Lung (tissue), 12 donors: Measurements from ENCODE around the gene SMYD4. TPM values are rescaled to one million over a fixed set of nuclear protein-coding genes. Genes with fewer than 3 reads are reported as not detected.
A peak's percentile ranks its signal among the peaks of the same experiment; 100 is the strongest.

Experiments
- ATAC-seq: fragments of 200-7000 bp; cut with Tn5 transposase; one replicate; pipeline ENCODE4 v1.9.1; 2020; ENCODE audit warnings: moderate number of reproducible peaks; ENCODE audit not compliant: insufficient read depth, low FRiP score
- DNase-seq, 3 donors: peaks; one replicate each; pipeline ENCODE4 v3.0.0-alpha.2; 2013 to 2017
- H3K27ac ChIP-seq, 2 donors: one replicate each; pipeline ENCODE4 v1.5.1; 2013; ENCODE audit warnings: mild to moderate bottlenecking in 2 of 2, moderate library complexity in 2 of 2, control low read depth in 1 of 2, inconsistent platforms in 1 of 2, low read depth in 1 of 2, low read length in 1 of 2
- H3K27me3 ChIP-seq, 3 donors: one replicate each; pipeline ENCODE4 v1.5.1; 2013; ENCODE audit warnings: low read length in 2 of 3; ENCODE audit not compliant: control insufficient read depth in 3 of 3, insufficient read depth in 3 of 3
- H3K36me3 ChIP-seq, 4 donors: one replicate each; pipeline ENCODE4 v1.5.1; 2013; ENCODE audit warnings: low read length in 4 of 4, mild to moderate bottlenecking in 1 of 4, moderate library complexity in 1 of 4; ENCODE audit not compliant: control insufficient read depth in 4 of 4, insufficient read depth in 4 of 4
- H3K4me1 ChIP-seq, 5 donors: one replicate each; pipeline ENCODE4 v1.5.1; 2013; ENCODE audit warnings: low read length in 5 of 5, mild to moderate bottlenecking in 2 of 5, moderate library complexity in 1 of 5; ENCODE audit not compliant: control insufficient read depth in 5 of 5, insufficient read depth in 5 of 5
- H3K4me3 ChIP-seq: one replicate; pipeline ENCODE4 v1.5.1; 2013; ENCODE audit warnings: mild to moderate bottlenecking, control low read depth, moderate library complexity
- H3K9ac ChIP-seq, 2 donors: one replicate each; pipeline ENCODE4 v1.5.1; 2013; ENCODE audit warnings: low read length in 2 of 2, control low read depth in 1 of 2; ENCODE audit not compliant: insufficient read depth in 1 of 2
- H3K9me3 ChIP-seq, 4 donors: one replicate each; pipeline ENCODE4 v1.5.1; 2013; ENCODE audit warnings: low read length in 3 of 4, mild to moderate bottlenecking in 1 of 4, moderate library complexity in 1 of 4; ENCODE audit not compliant: control insufficient read depth in 4 of 4, insufficient read depth in 3 of 4
- WGBS, 2 donors: extraction: QIAGEN DNeasy Blood & Tissue Kit; methylation state at CpG; one replicate each; pipeline ENCODE4 v1.1.7; 2013; 5-methylcytosine and 5-hydroxymethylcytosine counted together
- polyA plus RNA-seq, 2 donors: library from polyadenylated mRNA; stranded (reverse); fragments of 200-250 nt; gene quantifications; one replicate each; pipeline ENCODE4 v1.2.1, GENCODE V29; 2013
- total RNA-seq, 2 donors: library from RNA; depleted of rRNA in 1 of 2; stranded (reverse); fragments of >200 nt in 1 of 2; gene quantifications; one replicate each; pipeline ENCODE4 v1.2.1, GENCODE V29; 2014 to 2021
- TF ChIP-seq, protein P1 (sequence below): IDR thresholded peaks from 2 replicates; pipeline ENCODE4 v1.5.1; 2012; ENCODE audit warnings: mild to moderate bottlenecking; ENCODE audit errors: control extremely low read depth, extremely low read depth
- donor health status: control.
- donor health status: control.
- donor health status: Bipolar disorder and iron deficiency.
- donor health status: healthy.
- donor health status: DM: yes; HTN: yes; CAD: no.

SMYD4 gene
- total and polyA plus RNA-seq, 4 donors, result 7.5 to 18.2 (median 11.2) TPM

DNA sequence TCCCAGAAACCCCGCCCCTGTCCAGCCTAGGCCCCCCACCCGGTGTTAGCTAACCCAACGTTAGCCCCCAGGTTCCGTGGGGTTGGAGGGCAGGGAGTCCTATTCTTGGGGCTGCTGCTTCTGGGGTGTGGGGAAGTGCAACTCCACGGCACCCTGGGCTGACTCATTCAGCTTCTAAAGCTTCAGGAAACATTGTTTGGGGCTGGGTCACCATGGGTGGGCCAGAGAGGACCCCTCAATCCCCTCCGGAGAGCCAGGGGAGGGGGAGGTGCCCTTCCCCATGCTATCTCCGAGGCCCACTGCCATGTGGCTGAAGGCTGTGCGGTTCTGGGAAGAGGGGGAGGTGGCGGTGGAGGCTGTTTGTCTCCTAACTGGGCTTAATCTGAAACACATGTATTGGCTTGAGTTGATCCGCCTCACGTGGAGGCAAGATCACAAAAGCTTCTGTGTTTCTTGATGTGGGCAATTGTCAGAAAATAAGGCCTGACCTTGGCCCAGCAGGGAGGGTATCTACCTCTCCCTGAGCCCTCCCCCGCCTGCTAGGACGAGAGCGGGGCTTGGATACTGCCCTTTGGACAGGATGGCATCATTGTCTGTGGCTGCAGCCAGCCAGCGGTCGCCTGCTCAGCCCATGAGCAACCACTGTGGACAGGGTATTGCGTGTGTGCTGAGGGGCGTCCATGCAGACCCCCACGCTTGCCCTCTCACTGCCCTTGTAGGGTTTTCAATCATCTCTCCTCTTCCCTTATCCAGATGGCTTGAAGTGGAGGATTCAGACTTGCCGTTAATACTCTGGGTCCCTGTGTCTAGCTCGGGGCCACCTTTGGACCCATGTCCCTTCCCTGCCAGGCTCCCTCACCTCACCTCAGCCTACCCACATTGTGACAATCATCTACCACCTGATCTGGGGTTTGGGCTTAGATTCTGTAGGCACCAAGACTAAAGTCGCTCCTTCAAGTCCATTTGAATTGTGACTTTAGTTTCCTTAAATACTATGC lies 66.5 kb downstream of the SMYD4 start:
- TF ChIP-seq, protein P1, sequence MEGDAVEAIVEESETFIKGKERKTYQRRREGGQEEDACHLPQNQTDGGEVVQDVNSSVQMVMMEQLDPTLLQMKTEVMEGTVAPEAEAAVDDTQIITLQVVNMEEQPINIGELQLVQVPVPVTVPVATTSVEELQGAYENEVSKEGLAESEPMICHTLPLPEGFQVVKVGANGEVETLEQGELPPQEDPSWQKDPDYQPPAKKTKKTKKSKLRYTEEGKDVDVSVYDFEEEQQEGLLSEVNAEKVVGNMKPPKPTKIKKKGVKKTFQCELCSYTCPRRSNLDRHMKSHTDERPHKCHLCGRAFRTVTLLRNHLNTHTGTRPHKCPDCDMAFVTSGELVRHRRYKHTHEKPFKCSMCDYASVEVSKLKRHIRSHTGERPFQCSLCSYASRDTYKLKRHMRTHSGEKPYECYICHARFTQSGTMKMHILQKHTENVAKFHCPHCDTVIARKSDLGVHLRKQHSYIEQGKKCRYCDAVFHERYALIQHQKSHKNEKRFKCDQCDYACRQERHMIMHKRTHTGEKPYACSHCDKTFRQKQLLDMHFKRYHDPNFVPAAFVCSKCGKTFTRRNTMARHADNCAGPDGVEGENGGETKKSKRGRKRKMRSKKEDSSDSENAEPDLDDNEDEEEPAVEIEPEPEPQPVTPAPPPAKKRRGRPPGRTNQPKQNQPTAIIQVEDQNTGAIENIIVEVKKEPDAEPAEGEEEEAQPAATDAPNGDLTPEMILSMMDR, result no peak
- Histone ChIP-seq H3K9ac (peak overlapping the region; percentile 11 to 47), H3K27me3 (no peaks in the 10 kb centered on the region), H3K9me3 (no peaks in the 10 kb centered on the region), H3K27ac (peak overlapping the region; percentile 17 to 66), H3K4me1 (peaks cover 0 to 29% (median 9%) of the 10 kb centered on the region in 5 donors), H3K4me3 (no peak overlapping the region), H3K36me3 (no peaks in the 10 kb centered on the region)
- DNase-seq (peak; percentile 45 to 65 (median 49)), ATAC-seq (no peak)
- 65 to 67% methylated on average over 22 of the region's 22 CpGs for WGBS, 2 donors

DNA sequence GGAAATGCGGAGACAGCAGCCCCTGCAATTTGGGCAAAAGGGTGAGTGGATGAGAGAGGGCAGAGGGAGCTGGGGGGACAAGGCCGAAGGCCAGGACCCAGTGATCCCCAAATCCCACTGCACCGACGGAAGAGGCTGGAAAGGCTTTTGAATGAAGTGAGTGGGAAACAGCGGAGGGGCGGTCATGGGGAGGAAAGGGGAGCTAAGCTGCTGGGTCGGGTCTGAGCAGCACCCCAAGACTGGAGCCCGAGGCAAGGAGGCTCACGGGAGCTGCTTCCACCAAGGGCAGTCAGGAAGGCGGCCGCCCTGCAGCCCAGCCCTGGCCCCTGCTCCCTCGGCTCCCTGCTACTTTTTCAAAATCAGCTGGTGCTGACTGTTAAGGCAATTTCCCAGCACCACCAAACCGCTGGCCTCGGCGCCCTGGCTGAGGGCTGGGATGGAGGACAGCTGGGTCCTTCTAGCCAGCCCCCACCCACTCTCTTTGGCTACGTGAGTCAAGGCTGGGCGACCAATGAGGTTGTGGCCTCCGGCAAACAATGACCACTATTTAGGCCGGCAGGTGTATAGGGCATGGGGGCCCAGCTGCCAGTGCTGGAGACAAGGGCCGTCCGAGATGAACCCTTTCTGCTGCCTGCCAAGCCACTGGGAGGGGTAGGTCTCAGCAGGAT lies 67.3 kb downstream of the SMYD4 start:
- Histone ChIP-seq H3K9ac (no peak overlapping the region), H3K4me3 (no peak overlapping the region), H3K36me3 (no peaks in the 10 kb centered on the region), H3K4me1 (peaks cover 0 to 29% (median 9%) of the 10 kb centered on the region in 5 donors), H3K9me3 (no peaks in the 10 kb centered on the region), H3K27me3 (no peaks in the 10 kb centered on the region), H3K27ac (peak overlapping the region in 1 of 2 donors; percentile 17)
- ATAC-seq (peak; percentile 8), DNase-seq (no peak)
- TF ChIP-seq, protein P1, result no peak
- 72 to 75% methylated on average over 21 of the region's 21 CpGs for WGBS, 2 donors

DNA sequence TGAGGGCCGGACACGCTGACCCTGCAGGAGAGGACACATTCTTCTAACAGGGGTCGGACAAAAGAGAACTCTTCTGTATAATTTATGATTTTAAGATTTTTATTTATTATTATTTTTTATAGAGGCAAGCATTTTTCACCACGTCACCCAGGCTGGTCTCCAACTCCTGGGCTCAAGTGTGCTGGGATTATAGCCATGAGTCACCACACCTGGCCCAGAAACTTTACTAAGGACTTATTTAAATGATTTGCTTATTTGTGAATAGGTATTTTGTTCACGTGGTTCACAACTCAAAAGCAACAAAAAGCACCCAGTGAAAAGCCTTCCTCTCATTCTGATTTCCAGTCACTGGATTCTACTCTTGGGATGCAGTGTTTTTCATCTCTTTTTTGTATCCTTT lies 70.2 kb downstream of the SMYD4 start:
- Histone ChIP-seq H3K27ac (no peak overlapping the region), H3K4me1 (peaks cover 0 to 28% (median 9%) of the 10 kb centered on the region in 5 donors)
- no peak for ATAC-seq

More for the DNA sequence above, 70.2 kb downstream of the SMYD4 start:
- no peak for DNase-seq
- Histone ChIP-seq H3K27me3 (no peaks in the 10 kb centered on the region), H3K9me3 (no peaks in the 10 kb centered on the region), H3K36me3 (no peaks in the 10 kb centered on the region), H3K4me3 (no peak overlapping the region), H3K9ac (no peak overlapping the region)
- TF ChIP-seq, protein P1, result no peak
- 76 to 91% methylated on average over 5 of the region's 5 CpGs for WGBS, 2 donors
